ENCODE results near the gene AGPAT2. TPM values are rescaled to one million over a fixed set of nuclear protein-coding genes. Genes with fewer than 3 reads are reported as not detected.

Gene AGPAT2
- total and polyA plus RNA-seq, 2 experiments from 2014 or later, result 31.8 to 44.7 TPM

DNA sequence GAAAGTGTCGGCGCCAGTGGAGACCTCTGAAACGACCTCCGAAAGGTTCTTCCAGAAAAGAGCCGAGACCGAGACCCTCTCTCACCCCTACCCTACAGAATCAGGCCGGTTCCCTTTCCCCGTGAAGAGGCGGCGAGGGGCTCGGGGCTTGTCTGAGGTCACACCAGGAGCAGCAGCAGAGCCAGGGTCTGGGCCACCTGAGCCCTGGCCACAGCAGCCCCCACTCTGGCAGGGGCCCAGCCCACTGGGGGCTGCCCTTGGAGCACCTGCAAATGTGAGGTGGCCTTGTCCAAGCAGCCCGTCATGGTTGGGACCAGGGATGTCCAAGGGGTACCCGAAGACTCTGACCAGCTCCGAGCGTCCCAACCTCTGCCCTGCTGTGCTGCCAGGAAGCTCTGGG, 9.2 kb downstream of the AGPAT2 start:
- ATAC-seq (no peak), DNase-seq (ENCODE audit: low spot score) (no peak)
- Mint-ChIP-seq H3K36me3 (ENCODE audit: low read depth) (no peaks in the 10 kb centered on the region), H3K9me3 (no peaks in the 10 kb centered on the region), H3K27ac (no peak overlapping the region), H3K4me1 (peaks cover 7% of the 10 kb centered on the region; the same call in 1 of the 3 replicates), H3K27me3 (ENCODE audit: insufficient read depth, low read depth, poor library complexity) (peaks cover 11% of the 10 kb centered on the region), H3K4me3 (no peak overlapping the region)
- no peaks in the 10 kb centered on the region for H3K4me1 ChIP-seq (ENCODE audit: insufficient read depth)
- H3F3A ChIP-seq (replicated peaks; ENCODE audit: low read depth), result no peaks in the 10 kb centered on the region
- H3K79me2 ChIP-seq (replicated peaks; ENCODE audit: insufficient read depth), result no peaks in the 10 kb centered on the region
- no peaks in the 10 kb centered on the region for H3K27me3 ChIP-seq (ENCODE audit: insufficient read depth)
- H3K4me2 ChIP-seq, result no peak overlapping the region
- no peak overlapping the region for H2AFZ ChIP-seq
- no peak overlapping the region for H3K27ac ChIP-seq (ENCODE audit: low read depth)
- H3K4me3 ChIP-seq, result no peak overlapping the region
- TF ChIP-seq, protein P1, sequence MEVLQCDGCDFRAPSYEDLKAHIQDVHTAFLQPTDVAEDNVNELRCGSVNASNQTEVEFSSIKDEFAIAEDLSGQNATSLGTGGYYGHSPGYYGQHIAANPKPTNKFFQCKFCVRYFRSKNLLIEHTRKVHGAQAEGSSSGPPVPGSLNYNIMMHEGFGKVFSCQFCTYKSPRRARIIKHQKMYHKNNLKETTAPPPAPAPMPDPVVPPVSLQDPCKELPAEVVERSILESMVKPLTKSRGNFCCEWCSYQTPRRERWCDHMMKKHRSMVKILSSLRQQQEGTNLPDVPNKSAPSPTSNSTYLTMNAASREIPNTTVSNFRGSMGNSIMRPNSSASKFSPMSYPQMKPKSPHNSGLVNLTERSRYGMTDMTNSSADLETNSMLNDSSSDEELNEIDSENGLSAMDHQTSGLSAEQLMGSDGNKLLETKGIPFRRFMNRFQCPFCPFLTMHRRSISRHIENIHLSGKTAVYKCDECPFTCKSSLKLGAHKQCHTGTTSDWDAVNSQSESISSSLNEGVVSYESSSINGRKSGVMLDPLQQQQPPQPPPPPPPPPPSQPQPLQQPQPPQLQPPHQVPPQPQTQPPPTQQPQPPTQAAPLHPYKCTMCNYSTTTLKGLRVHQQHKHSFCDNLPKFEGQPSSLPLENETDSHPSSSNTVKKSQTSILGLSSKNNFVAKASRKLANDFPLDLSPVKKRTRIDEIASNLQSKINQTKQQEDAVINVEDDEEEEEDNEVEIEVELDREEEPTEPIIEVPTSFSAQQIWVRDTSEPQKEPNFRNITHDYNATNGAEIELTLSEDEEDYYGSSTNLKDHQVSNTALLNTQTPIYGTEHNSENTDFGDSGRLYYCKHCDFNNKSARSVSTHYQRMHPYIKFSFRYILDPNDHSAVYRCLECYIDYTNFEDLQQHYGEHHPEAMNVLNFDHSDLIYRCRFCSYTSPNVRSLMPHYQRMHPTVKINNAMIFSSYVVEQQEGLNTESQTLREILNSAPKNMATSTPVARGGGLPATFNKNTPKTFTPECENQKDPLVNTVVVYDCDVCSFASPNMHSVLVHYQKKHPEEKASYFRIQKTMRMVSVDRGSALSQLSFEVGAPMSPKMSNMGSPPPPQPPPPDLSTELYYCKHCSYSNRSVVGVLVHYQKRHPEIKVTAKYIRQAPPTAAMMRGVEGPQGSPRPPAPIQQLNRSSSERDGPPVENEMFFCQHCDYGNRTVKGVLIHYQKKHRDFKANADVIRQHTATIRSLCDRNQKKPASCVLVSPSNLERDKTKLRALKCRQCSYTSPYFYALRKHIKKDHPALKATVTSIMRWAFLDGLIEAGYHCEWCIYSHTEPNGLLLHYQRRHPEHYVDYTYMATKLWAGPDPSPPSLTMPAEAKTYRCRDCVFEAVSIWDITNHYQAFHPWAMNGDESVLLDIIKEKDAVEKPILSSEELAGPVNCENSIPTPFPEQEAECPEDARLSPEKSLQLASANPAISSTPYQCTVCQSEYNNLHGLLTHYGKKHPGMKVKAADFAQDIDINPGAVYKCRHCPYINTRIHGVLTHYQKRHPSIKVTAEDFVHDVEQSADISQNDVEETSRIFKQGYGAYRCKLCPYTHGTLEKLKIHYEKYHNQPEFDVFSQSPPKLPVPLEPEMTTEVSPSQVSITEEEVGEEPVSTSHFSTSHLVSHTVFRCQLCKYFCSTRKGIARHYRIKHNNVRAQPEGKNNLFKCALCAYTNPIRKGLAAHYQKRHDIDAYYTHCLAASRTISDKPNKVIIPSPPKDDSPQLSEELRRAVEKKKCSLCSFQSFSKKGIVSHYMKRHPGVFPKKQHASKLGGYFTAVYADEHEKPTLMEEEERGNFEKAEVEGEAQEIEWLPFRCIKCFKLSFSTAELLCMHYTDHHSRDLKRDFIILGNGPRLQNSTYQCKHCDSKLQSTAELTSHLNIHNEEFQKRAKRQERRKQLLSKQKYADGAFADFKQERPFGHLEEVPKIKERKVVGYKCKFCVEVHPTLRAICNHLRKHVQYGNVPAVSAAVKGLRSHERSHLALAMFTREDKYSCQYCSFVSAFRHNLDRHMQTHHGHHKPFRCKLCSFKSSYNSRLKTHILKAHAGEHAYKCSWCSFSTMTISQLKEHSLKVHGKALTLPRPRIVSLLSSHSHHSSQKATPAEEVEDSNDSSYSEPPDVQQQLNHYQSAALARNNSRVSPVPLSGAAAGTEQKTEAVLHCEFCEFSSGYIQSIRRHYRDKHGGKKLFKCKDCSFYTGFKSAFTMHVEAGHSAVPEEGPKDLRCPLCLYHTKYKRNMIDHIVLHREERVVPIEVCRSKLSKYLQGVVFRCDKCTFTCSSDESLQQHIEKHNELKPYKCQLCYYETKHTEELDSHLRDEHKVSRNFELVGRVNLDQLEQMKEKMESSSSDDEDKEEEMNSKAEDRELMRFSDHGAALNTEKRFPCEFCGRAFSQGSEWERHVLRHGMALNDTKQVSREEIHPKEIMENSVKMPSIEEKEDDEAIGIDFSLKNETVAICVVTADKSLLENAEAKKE (CRISPR knock-in tag; IDR thresholded peaks at IDR 0.05), result no peak
- no peak for TF ChIP-seq EZH2 (IDR thresholded peaks at IDR 0.05; ENCODE audit: low read depth, unreplicated experiment)
- no peak for TF ChIP-seq EZH2phosphoT487 (IDR thresholded peaks at IDR 0.05; ENCODE audit: unreplicated experiment)
- TF ChIP-seq CREB1 (CRISPR knock-in tag; IDR thresholded peaks at IDR 0.05; ENCODE audit: low read depth), result no peak
- no peak for TF ChIP-seq POLR2AphosphoS5 (IDR thresholded peaks at IDR 0.05; ENCODE audit: low read depth)
- TF ChIP-seq JUNB (IDR thresholded peaks at IDR 0.05; ENCODE audit: unreplicated experiment), result no peak
- no peak for TF ChIP-seq ZNF331 (CRISPR knock-in tag; IDR thresholded peaks at IDR 0.05; ENCODE audit: low read depth)
- H4K20me1 ChIP-seq (replicated peaks; ENCODE audit: insufficient read depth), result no peaks in the 10 kb centered on the region
- no peaks in the 10 kb centered on the region for H3K9me2 ChIP-seq (ENCODE audit: insufficient read depth)
- no peaks in the 10 kb centered on the region for H3K36me3 ChIP-seq (ENCODE audit: insufficient read depth)
